Activated T-cell treated with anti-CD3 and anti-CD28 coated beads for 4 hours (primary cell): ENCODE measurements around the gene TRIM73.
"Not testable (repeated sequence)": the region's sequence is repeated elsewhere in the genome, so short reads cannot be mapped to it uniquely, and the experiment has no call there.

Experiments used
- DNase-seq: peaks from one replicate; pipeline ENCODE4 v3.0.0-alpha.2; 2020

TRIM73 gene

GRCh38 chr7:75395329-75395728 lies at the start of gene TRIM73:
TSS of gene TRIM73 (plus strand) at chr7:75395629. CDS start at chr7:75398934, 3,305 bp downstream.
- DNase-seq, result not testable (repeated sequence)

- not testable (repeated sequence) for DNase-seq
These were observed 36.5 kb upstream of the TRIM73 start for GRCh38 chr7:75358671-75359541.

GRCh38 chr7:75359542-75359848 lies 35.9 kb upstream of the TRIM73 start:
- not testable (repeated sequence) for DNase-seq

- not testable (repeated sequence) for DNase-seq
These were observed 31.4 kb upstream of the TRIM73 start for GRCh38 chr7:75364079-75364478.

GRCh38 chr7:75366643-75367042 lies 28.8 kb upstream of the TRIM73 start:
- not testable (repeated sequence) for DNase-seq

- not testable (repeated sequence) for DNase-seq
These were observed 28.1 kb upstream of the TRIM73 start for GRCh38 chr7:75367313-75367712.

- DNase-seq, result not testable (repeated sequence)
These were observed 21.3 kb upstream of the TRIM73 start for GRCh38 chr7:75374144-75374518.

GRCh38 chr7:75374519-75375317 lies 20.7 kb upstream of the TRIM73 start:
- not testable (repeated sequence) for DNase-seq

GRCh38 chr7:75393194-75393593 lies 2.2 kb upstream of the TRIM73 start:
- DNase-seq, result not testable (repeated sequence)

GRCh38 chr7:75397865-75398264 lies 2.4 kb downstream of the TRIM73 start:
- not testable (repeated sequence) for DNase-seq

GRCh38 chr7:75398771-75399700 lies 3.6 kb downstream of the TRIM73 start:
- not testable (repeated sequence) for DNase-seq

GRCh38 chr7:75400575-75400974 lies 5.1 kb downstream of the TRIM73 start:
- DNase-seq, result not testable (repeated sequence)

- DNase-seq, result not testable (repeated sequence)
These were observed 8.3 kb downstream of the TRIM73 start for GRCh38 chr7:75403455-75404443.

GRCh38 chr7:75404663-75405062 lies 9.2 kb downstream of the TRIM73 start:
- DNase-seq, result not testable (repeated sequence)

GRCh38 chr7:75409880-75410822 lies 14.7 kb downstream of the TRIM73 start:
- not testable (repeated sequence) for DNase-seq

GRCh38 chr7:75410823-75411173 lies 15.4 kb downstream of the TRIM73 start:
- not testable (repeated sequence) for DNase-seq

- not testable (repeated sequence) for DNase-seq
These were observed 18.8 kb downstream of the TRIM73 start for GRCh38 chr7:75414204-75414603.

GRCh38 chr7:75414708-75415427 lies 19.4 kb downstream of the TRIM73 start:
- not testable (repeated sequence) for DNase-seq

GRCh38 chr7:75415428-75415817 lies 20.0 kb downstream of the TRIM73 start:
- DNase-seq, result not testable (repeated sequence)
